ENCODE data around the gene PPP6R3.
"Not testable (repeated sequence)": the region's sequence is repeated elsewhere in the genome, so short reads cannot be mapped to it uniquely, and the experiment has no call there.

The PPP6R3 gene

DNA sequence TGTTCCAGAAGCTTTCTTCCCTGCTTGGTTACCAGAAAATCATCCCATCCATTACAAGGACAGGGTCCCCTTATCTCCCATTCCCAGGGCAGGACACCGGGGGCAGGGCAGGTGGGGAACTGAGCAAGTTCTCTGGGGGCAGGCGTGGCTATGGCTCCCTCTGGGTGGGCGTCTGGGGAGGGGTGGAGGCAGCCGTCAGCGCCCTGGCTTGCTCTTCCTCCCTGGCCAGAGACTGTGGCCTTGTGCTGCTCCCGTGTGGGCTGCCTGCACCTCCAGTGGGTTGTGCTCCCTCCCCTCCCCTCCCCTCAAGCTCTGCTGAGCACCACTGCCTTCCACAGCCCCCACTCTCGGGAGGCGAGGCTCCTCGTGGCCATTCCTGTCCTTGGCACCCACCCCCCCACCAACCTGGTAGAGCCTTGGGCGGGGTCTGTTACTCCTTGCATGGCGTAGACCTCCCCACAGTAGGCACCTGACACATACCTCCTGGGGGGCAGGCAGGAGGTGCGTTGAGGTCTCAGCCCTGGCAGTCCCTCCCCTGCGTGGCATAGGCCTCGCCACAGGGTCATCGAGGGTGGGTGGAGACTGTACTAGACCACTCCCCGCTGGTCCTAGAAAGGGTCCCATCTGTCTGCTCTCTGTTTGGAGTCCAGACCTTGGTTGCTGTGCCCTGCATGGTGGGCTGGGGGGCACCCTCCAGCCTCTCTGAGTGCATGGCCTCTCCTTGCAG is 24.2 kb upstream of the PPP6R3 start:
- DNase-seq, result no peak

- peak; percentile 49 for DNase-seq
These were observed 23.3 kb upstream of the PPP6R3 start for GRCh38 chr11:68436985-68437926.

- DNase-seq, result no peak
These were observed 22.5 kb upstream of the PPP6R3 start for GRCh38 chr11:68437927-68438657.

DNA sequence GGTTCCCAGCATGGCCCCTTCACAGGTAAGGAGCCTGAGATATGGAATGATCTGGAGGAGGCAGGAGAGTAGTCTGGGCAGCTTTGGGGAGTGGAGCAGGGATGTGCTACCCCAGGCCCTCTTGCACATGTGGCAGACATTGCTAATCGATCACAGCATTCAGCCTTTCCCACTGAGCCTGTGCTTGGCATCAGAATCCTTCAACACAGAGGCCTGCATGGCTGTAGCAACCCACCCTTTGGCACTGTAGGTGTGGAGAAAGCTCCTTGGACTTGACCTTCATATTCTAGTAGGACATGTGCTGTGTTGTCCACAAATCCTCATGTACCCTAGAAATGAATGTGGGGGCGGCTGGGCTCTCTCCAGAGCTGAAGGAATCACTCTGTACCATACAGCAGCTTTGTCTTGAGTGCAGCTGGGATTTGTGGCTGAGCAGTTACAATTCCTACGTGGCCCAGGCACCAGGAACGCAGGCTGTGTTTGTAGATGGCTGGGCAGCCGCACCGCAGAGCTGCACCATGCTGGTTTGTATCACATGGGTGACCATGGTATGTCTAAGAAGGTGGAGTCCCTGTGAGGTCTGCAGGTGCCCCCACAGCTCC is 21.8 kb upstream of the PPP6R3 start:
- peak; percentile 30 for DNase-seq

- no peak for DNase-seq
These were observed 21.0 kb upstream of the PPP6R3 start for GRCh38 chr11:68439355-68440065.

- DNase-seq, result no peak
These were observed 20.3 kb upstream of the PPP6R3 start for GRCh38 chr11:68440224-68440623.

- peak; percentile 43 for DNase-seq
These were observed 18.9 kb upstream of the PPP6R3 start for GRCh38 chr11:68441466-68442230.

GRCh38 chr11:68442433-68442832 is 18.1 kb upstream of the PPP6R3 start:
- DNase-seq, result no peak

DNA sequence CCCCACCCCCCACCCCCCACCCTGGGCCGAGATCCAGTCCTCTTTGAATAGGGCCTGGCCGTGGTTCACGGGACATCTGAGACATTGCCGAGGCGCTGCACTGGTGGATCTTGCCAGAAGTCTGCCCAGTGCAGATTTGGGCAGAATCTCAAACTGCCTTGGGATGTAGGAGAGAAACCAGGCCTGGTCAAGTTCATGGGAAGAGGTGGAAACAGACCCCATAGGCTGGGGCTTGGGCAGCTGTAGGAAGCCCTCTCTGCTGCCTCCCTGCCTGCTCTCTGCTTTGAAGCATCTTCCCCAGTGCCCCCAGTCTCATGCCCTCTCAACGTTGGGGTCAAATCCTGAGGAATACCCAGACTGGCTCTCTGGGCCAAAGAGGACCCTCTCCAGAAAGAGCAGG is 16.0 kb upstream of the PPP6R3 start:
- no peak for DNase-seq

DNA sequence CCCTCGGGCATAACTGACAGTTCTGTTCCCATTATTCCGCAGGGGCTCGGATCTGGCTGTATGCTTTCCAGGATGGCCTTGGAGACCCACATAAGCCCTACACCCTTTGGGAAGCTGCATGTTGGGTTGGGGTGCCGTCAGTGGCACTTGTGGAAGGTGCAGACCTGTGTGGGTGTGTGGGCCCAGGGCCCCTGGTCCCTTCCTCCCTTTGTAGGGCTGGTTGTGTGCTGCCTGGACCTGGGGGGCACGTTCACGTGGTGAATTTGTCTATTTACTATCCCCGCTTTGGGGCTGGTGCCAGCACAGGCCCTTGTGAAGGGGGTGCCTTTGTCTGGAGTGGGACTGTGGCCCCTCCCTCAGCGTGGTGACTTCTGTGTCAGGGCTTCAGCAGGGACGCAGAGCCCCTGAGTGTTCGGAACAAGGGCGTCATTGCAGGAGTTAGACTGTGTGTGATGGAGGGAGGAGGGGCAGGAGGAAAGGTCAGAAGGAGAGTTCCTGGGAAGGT is 15.0 kb upstream of the PPP6R3 start:
- DNase-seq, result no peak

- peak; percentile 52 for DNase-seq
These were observed 14.4 kb upstream of the PPP6R3 start for GRCh38 chr11:68446046-68446725.

GRCh38 chr11:68447015-68447801 is 13.3 kb upstream of the PPP6R3 start:
- peak; percentile 90 for DNase-seq

DNA sequence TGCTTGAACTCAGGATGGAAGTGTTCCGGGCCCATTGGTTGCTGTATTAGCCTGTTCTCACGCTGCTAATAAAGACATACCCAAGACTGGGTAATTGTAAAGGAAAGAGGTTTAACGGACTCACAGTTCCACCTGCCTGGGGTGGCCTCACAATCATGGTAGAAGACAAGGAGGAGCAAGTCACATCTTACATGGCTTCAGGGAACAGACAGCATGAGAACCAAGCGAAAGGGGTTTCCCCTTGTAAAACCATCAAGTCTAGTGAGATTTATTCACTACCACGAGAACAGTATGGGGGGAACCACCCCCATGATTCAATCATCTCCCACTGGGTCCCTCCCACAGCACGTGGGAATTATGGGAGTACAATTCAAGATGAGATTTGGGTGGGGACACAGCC is 12.6 kb upstream of the PPP6R3 start:
- not testable (repeated sequence) for DNase-seq

GRCh38 chr11:68448604-68449011 is 11.9 kb upstream of the PPP6R3 start:
- DNase-seq, result no peak

DNA sequence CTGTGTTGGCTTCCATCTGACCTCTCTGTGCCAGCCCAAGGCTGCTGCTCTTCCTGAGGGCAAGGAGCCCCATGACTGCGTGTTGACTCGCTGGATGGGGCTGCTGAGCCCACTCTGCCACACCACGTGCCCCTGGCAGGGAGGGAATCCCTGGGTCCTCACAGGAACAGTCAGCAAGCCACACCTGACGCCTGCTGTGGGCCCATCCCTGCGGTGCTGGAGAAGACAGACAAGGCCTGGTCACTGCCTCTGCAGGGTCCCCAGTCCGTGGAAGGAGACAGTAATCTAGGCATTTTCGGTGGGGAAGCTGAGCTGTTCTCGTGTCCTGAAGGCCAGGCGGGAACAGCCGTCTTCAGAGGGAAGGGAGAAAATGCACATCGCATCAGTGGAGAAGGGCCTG is 10.6 kb upstream of the PPP6R3 start:
- peak; percentile 30 for DNase-seq

DNA sequence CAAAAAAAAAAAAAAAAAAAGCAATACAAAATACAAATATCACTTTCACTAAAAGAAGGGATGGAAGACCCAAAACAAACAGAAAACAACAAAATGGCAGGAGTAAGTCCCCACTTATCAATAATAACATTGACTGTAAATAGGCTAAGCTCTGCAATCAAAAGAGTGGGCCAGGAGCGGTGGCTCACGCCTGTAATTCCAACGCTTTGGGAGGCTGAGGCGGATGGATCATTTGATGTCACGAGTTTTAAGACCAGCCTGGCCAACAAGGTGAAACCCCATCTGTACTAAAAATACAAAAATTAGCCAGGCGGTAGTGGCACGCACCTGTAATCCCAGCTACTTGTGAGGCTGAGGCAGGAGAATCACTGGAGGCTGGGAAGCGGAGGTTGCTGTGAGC is 9.8 kb upstream of the PPP6R3 start:
- DNase-seq, result no peak

GRCh38 chr11:68454767-68455166 is 5.8 kb upstream of the PPP6R3 start:
- DNase-seq, result peak; percentile 74

- DNase-seq, result no peak
These were observed 5.1 kb upstream of the PPP6R3 start for GRCh38 chr11:68455485-68455884.

DNA sequence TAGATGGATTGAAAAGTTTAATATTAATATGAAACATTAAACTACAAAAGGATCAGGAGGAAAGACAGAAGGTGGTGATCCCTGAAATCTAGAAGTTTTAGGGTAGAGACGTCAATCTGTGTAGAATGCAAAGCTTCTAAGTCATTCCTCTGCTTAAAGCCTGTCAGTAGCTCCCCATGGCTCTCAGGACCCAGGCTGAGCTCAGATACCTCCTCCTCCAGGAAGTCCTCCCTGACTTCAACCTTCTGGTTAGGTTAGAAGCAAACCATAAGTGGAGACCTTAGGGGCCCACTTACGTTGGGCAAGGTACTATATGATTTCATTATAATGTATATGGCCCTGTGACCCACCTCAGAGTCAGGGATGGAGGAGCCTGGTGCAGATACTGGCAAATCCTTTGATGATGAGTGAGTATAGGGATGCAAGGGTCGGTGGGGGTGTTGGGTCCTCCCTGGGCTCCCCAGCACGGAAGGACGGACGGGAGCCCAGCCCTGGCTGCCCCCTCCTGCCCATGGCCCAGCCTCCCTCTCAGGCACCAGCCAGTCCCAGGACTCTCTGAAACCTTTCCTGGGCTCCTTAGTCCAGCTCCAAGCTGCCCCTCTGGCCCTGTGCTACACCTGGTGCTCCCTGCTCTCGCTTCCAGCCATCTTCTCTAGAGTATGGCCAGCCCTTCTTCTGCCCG is 3.2 kb upstream of the PPP6R3 start:
- DNase-seq, result no peak
